Activated B cell treated with CpG ODN at 0.5 μM for 24 hours (primary cell): ENCODE results near the gene RNF208. TPM values are rescaled to one million over a fixed set of nuclear protein-coding genes. Genes with fewer than 3 reads are reported as not detected.
A peak's percentile ranks its signal among the peaks of the same experiment; 100 is the strongest.

Experiments
- ATAC-seq: fragments of 200-7000 bp; cut with Tn5 transposase; one replicate; pipeline ENCODE4 v1.10.0; 2021; ENCODE audit warnings: low read depth, mild to moderate bottlenecking, moderate library complexity
- CTCF ChIA-PET: fragments of 350-600 bp; sonication (Branson Sonifier 250); formaldehyde crosslinking; loops from one replicate; lab custom pipeline; 2021; ENCODE audit warnings: antibody characterized with exemption; lab: Charles Lee
- POLR2A ChIA-PET: fragments of 350-600 bp; sonication (Branson Sonifier 250); formaldehyde crosslinking; loops from one replicate; lab custom pipeline; 2021; ENCODE audit warnings: antibody characterized with exemption; lab: Charles Lee
- DNase-seq: peaks from one replicate; pipeline ENCODE4 v3.0.0; 2022
- H3K27ac Mint-ChIP-seq: one replicate; pipeline ENCODE4 v1.8.0; 2020; ENCODE audit warnings: mixed read lengths
- H3K27me3 Mint-ChIP-seq: one replicate; pipeline ENCODE4 v1.8.0; 2021; ENCODE audit warnings: mixed read lengths
- H3K36me3 Mint-ChIP-seq: one replicate; pipeline ENCODE4 v1.8.0; 2021; ENCODE audit warnings: low read depth, mixed read lengths
- H3K4me1 Mint-ChIP-seq: one replicate; pipeline ENCODE4 v1.8.0; 2021; ENCODE audit warnings: mixed read lengths
- H3K4me3 Mint-ChIP-seq: one replicate; pipeline ENCODE4 v1.8.0; 2020; ENCODE audit warnings: mild to moderate bottlenecking, mixed read lengths
- H3K9me3 Mint-ChIP-seq: one replicate; pipeline ENCODE4 v1.8.0; 2020; ENCODE audit warnings: mixed read lengths
- intact Hi-C: fragments of 100-400 bp; cut with micrococcal nuclease; formaldehyde crosslinking; loops from one replicate; pipeline ENCODE4 v1.15.1; 2024
- total RNA-seq: library from RNA; stranded (reverse); gene quantifications from 2 replicates; pipeline ENCODE4 v1.2.3, GENCODE V29; 2022
- TF ChIP-seq, protein P1 (sequence below): fragments of 200-600 bp; IDR thresholded peaks from one replicate; pipeline ENCODE4 v1.8.0; 2022; ENCODE audit warnings: antibody characterized with exemption, mild to moderate bottlenecking

Gene RNF208
- total RNA-seq, 1 donor from 2014 or later, result 1.1 TPM

DNA sequence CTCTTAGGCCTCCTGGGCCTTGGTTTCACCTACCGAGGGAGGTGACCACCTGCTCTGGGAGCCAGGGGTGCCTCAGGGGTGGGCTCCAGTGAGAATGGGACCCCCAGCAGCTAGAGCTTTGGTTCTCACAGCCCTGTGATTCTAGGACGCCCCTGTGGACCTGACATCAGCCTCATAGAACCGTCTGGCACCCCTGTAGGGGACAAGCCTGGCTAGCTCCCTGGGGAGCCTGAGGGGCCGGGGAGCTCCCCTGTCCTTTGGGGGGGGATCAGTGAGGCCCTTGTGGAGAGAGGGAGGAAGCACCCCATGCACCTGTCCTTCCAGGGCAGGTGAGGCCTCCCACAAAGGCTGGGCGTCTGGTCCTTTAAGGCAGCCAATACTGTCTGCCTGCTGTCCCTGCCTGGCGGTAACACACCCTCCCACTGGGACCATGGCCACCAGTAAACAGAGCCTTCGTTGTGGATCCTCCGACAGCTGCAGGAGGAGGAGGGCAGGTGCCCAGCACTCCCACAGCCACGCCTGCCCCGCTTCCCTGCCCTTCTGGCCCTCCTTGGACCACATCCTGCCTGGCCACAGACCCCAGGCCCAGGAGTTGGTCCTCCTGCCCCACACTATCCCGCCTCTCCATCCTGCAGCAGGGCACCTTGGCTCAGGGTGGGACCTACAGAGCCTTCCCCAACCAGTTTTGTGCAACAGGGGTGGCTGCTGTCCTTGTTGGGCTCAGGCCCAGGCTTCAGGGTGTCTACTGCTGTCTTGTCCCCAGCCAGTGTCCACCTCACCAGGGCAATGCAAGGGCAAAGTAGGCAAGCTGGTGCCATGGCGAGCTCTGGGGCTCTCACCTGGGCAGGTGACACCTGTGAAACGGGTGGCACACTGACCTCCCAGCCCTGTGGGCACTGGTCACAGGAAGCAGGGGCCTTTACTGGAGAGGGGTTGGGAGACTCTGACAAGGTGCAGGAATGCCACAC, 16.0 kb upstream of the RNF208 start:
- TF ChIP-seq, protein P1, sequence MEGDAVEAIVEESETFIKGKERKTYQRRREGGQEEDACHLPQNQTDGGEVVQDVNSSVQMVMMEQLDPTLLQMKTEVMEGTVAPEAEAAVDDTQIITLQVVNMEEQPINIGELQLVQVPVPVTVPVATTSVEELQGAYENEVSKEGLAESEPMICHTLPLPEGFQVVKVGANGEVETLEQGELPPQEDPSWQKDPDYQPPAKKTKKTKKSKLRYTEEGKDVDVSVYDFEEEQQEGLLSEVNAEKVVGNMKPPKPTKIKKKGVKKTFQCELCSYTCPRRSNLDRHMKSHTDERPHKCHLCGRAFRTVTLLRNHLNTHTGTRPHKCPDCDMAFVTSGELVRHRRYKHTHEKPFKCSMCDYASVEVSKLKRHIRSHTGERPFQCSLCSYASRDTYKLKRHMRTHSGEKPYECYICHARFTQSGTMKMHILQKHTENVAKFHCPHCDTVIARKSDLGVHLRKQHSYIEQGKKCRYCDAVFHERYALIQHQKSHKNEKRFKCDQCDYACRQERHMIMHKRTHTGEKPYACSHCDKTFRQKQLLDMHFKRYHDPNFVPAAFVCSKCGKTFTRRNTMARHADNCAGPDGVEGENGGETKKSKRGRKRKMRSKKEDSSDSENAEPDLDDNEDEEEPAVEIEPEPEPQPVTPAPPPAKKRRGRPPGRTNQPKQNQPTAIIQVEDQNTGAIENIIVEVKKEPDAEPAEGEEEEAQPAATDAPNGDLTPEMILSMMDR, result no peak
- H3K27me3 Mint-ChIP-seq, result no peaks in the 10 kb centered on the region
- H3K27ac Mint-ChIP-seq, result no peak overlapping the region
- H3K4me1 Mint-ChIP-seq, result peaks cover 56% of the 10 kb centered on the region
- no peak for ATAC-seq
- peaks cover 13% of the 10 kb centered on the region for H3K36me3 Mint-ChIP-seq
- no peak overlapping the region for H3K4me3 Mint-ChIP-seq
- H3K9me3 Mint-ChIP-seq, result no peaks in the 10 kb centered on the region
- DNase-seq, result no peak
- intact Hi-C loops, result no loop called here
- ChIA-PET CTCF (interaction anchor here (0.6 to 1.9 kb wide), 6 partner anchors 20 to 191 kb away, joined by 3 to 13 read pairs (median 4); no protein-coding TSS in a partner anchor), POLR2A (interaction anchor here (0.6 to 1.8 kb wide), 3 partner anchors 48 to 70 kb away, joined by 4 to 9 read pairs (median 8); partner anchors contain the start of genes ANAPC2 and SSNA1)

DNA sequence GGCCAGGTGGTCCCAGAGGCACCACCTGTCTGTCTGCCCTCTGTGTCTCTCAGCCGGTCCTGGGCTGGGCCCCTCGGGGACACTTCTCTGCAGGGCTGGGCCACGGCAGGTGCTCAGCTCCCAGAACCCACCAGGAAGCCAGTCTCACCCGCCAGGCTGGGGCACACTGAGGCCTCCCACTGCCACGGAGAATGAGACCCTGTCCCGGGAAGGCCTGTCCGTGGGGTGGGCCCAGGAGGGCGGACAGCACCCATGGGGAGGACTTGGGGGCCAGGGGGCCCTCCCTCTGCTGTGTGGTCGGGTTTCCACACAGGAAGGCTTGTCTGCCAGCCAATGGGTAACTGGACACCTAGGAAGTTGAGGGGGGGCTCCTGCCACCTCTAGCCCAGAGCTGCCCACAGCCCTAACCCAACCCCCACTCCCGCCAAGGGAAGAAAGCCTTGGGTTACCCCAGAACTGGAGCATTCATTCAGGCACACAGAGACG, 14.9 kb upstream of the RNF208 start:
- H3K27me3 Mint-ChIP-seq, result no peaks in the 10 kb centered on the region
- H3K4me1 Mint-ChIP-seq, result peaks cover 47% of the 10 kb centered on the region
- DNase-seq (no peak), ATAC-seq (no peak)
- peak overlapping the region; percentile 41 for H3K4me3 Mint-ChIP-seq
- TF ChIP-seq, protein P1, result no peak
- no peak overlapping the region for H3K27ac Mint-ChIP-seq
- peaks cover 3% of the 10 kb centered on the region for H3K36me3 Mint-ChIP-seq
- POLR2A ChIA-PET, result interaction anchor here (0.6 to 1.8 kb wide), 16 partner anchors 11 to 208 kb away, joined by 3 to 9 read pairs (median 6); partner anchors contain the start of genes ANAPC2, DPP7, MAN1B1 and SSNA1
- intact Hi-C loops, result loop anchor here (1.0 kb wide), 6 partner anchors 37 to 208 kb away; partner anchors contain the start of genes ANAPC2, NPDC1, SSNA1 and TPRN
- no peaks in the 10 kb centered on the region for H3K9me3 Mint-ChIP-seq
- CTCF ChIA-PET, result interaction anchor here (0.6 to 1.9 kb wide), 30 partner anchors 10 to 344 kb away, joined by 3 to 13 read pairs (median 4); partner anchors contain the start of genes ANAPC2, MAN1B1, NDOR1 and NELFB

DNA sequence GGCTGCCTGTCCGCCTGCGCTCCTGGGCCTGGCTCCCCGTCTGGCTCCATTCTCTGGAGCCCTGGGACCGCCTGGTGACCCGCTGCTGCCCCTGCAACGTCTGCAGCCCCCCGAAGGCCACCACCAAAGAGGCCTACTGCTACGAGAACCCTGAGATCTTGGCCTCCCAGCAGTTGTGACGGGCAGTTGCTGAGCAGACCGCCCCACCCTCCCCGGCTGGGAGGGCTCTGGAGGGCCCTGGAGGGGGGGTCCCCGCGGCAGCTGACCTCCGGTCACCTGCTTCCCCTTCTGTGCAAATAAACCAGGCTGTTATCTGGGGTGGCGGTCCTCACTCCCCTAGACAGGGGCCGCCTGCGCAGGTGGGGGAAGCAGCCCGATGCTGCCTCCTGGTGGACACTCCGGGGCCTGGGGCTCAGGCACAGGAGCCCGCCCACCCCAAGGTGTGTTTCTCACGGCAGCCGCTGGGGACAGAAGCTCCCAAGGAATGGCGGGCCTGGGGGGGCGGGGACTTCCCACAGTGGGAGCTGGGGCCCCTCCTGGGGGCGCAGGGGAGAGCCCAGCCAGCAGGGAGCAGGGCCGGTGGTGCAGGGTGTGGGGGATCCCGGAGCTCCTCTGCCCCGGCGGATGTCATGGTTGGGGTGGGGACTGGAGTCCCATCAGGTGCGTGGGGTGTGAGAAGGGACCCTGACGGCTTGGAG, 14.3 kb upstream of the RNF208 start:
- DNase-seq, result peak; percentile 88
- H3K27ac Mint-ChIP-seq, result no peak overlapping the region
- TF ChIP-seq, protein P1, result peak; percentile 97
- intact Hi-C loops, result loop anchor here (1.0 kb wide), 6 partner anchors 36 to 209 kb away; partner anchors contain the start of genes ANAPC2, NPDC1, SSNA1 and TPRN
- POLR2A ChIA-PET, result interaction anchor here (0.6 to 1.8 kb wide), 16 partner anchors 10 to 207 kb away, joined by 3 to 9 read pairs (median 6); partner anchors contain the start of genes ANAPC2, DPP7, MAN1B1 and SSNA1
- peak overlapping the region; percentile 41 for H3K4me3 Mint-ChIP-seq
- peak; percentile 33 for ATAC-seq
- no peaks in the 10 kb centered on the region for H3K27me3 Mint-ChIP-seq
- peaks cover 45% of the 10 kb centered on the region for H3K4me1 Mint-ChIP-seq
- H3K9me3 Mint-ChIP-seq, result no peaks in the 10 kb centered on the region
- peaks cover 3% of the 10 kb centered on the region for H3K36me3 Mint-ChIP-seq
- CTCF ChIA-PET, result interaction anchor here (0.6 to 1.9 kb wide), 30 partner anchors 9 to 344 kb away, joined by 3 to 13 read pairs (median 4); partner anchors contain the start of genes ANAPC2, MAN1B1, NDOR1 and NELFB

DNA sequence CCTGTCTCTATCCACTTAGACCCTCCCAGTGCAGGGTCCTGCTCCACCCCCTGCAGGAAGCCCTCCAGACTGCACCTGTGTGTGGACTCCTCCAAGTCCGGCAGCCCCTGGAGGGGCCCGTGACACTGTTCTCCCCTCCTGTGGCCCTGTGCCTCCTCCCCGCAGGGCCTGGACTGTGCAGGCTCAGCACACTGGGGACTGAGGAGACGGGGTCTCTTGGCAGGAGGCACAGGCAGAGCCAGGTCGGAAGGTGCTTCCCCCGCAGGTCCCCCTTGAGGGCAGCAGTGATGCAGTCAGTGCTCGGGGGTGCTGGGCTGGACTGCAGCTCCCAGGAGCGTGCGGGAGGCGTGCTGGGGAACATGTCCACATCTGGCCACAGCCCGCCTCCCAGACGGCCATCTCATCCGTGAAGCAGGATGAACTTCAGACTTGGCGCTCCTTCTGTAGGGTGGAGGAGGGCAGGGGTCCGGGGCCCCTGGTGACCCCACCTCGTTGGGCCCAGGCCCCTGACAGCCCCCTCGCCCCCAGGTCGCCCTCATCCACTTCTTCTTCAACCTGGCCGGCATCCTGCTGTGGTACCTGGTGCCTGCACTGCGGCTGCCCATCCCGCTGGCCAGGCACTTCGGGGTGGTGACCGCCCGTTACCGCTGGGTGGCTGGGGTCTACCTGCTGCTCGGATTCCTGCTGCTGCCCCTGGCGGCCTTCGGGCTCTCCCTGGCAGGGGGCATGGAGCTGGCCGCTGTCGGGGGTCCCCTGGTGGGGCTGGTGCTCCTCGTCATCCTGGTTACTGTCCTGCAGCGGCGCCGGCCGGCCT, 13.6 kb upstream of the RNF208 start:
- Mint-ChIP-seq H3K4me3 (no peak overlapping the region), H3K9me3 (no peaks in the 10 kb centered on the region), H3K27ac (no peak overlapping the region), H3K27me3 (no peaks in the 10 kb centered on the region), H3K4me1 (peaks cover 41% of the 10 kb centered on the region), H3K36me3 (no peaks in the 10 kb centered on the region)
- CTCF ChIA-PET, result interaction anchor here (0.7 to 1.9 kb wide), 14 partner anchors 8 to 210 kb away, joined by 3 to 10 read pairs (median 6); partner anchors contain the start of genes MAN1B1, NELFB, NPDC1 and RNF224
- intact Hi-C loops, result loop anchor here (1.0 kb wide), 6 partner anchors 35 to 210 kb away; partner anchors contain the start of genes ANAPC2, NPDC1, SSNA1 and TPRN
- TF ChIP-seq, protein P1, result no peak
- DNase-seq, result no peak
- POLR2A ChIA-PET, result interaction anchor here (0.6 to 1.8 kb wide), 14 partner anchors 13 to 189 kb away, joined by 3 to 9 read pairs (median 7); partner anchors contain the start of genes ANAPC2, MAN1B1, SSNA1 and TOR4A
- no peak for ATAC-seq
